Measurements from ENCODE around the gene COLQ. TPM values are rescaled to one million over a fixed set of nuclear protein-coding genes. Genes with fewer than 3 reads are reported as not detected.
A peak's percentile ranks its signal among the peaks of the same experiment; 100 is the strongest.
"Not testable (repeated sequence)": the region's sequence is repeated elsewhere in the genome, so short reads cannot be mapped to it uniquely, and the experiment has no call there.

Gene COLQ
- total RNA-seq, 4 donors from 2014 or later = 0.23 to 3.8 (median 1.1) TPM

- DNase-seq (ENCODE audit: low spot score in 2 of 2) = peak in 1 of 2 donors; percentile 61
- 84% methylated on average over 11 of the region's 11 CpGs for WGBS
These were observed 54.0 kb downstream of the COLQ start for GRCh38 chr3:15467227-15468181.

GRCh38 chr3:15465876-15466585, 55.5 kb downstream of the COLQ start:
- H3K9me3 ChIP-seq = no peaks in the 10 kb centered on the region
- 92% methylated on average over 6 of the region's 6 CpGs for WGBS
- DNase-seq (ENCODE audit: low spot score in 2 of 2) = peak in 1 of 2 donors; percentile 18
- H3K4me1 ChIP-seq = no peaks in the 10 kb centered on the region
- no peak overlapping the region for H3K4me3 ChIP-seq
- no peaks in the 10 kb centered on the region for H3K27me3 ChIP-seq
- no peak overlapping the region for H3K27ac ChIP-seq
- no peaks in the 10 kb centered on the region for H3K36me3 ChIP-seq
- TF ChIP-seq POLR2AphosphoS5 (IDR thresholded peaks at IDR 0.05) = no peak
- TF ChIP-seq POLR2A (IDR thresholded peaks at IDR 0.05) = no peak

More at GRCh38 chr3:15467227-15468181, 54.0 kb downstream of the COLQ start:
- Histone ChIP-seq H3K27ac (no peak overlapping the region), H3K36me3 (no peaks in the 10 kb centered on the region), H3K9me3 (no peaks in the 10 kb centered on the region), H3K4me1 (no peaks in the 10 kb centered on the region), H3K27me3 (no peaks in the 10 kb centered on the region), H3K4me3 (no peak overlapping the region)
- no peak for TF ChIP-seq CTCF (IDR thresholded peaks at IDR 0.05)
- no peak for TF ChIP-seq POLR2AphosphoS5 (IDR thresholded peaks at IDR 0.05)
- TF ChIP-seq EP300 (IDR thresholded peaks at IDR 0.05) = no peak
- TF ChIP-seq POLR2A (IDR thresholded peaks at IDR 0.05) = no peak

GRCh38 chr3:15462451-15462850, 59.1 kb downstream of the COLQ start:
- no peaks in the 10 kb centered on the region for H3K9me3 ChIP-seq
- peak in 1 of 2 donors; percentile 73 for DNase-seq (ENCODE audit: low spot score in 2 of 2)
- 79% methylated on average over 5 of the region's 5 CpGs for WGBS
- no peak overlapping the region for H3K4me3 ChIP-seq
- TF ChIP-seq CTCF (IDR thresholded peaks at IDR 0.05) (no peak), POLR2AphosphoS5 (IDR thresholded peaks at IDR 0.05) (no peak), EP300 (IDR thresholded peaks at IDR 0.05) (no peak), POLR2A (IDR thresholded peaks at IDR 0.05) (no peak)
- no peaks in the 10 kb centered on the region for H3K4me1 ChIP-seq
- H3K27me3 ChIP-seq = no peaks in the 10 kb centered on the region
- H3K36me3 ChIP-seq = no peaks in the 10 kb centered on the region
- H3K27ac ChIP-seq = no peak overlapping the region

- Histone ChIP-seq H3K9me3 (no peaks in the 10 kb centered on the region), H3K36me3 (no peaks in the 10 kb centered on the region), H3K4me1 (no peaks in the 10 kb centered on the region), H3K27me3 (no peaks in the 10 kb centered on the region), H3K27ac (no peak overlapping the region), H3K4me3 (no peak overlapping the region)
- WGBS = 57% methylated on average over 4 of the region's 4 CpGs
- peak in 1 of 2 donors; percentile 26 for DNase-seq (ENCODE audit: low spot score in 2 of 2)
- TF ChIP-seq POLR2AphosphoS5 (IDR thresholded peaks at IDR 0.05) = no peak
- no peak for TF ChIP-seq EP300 (IDR thresholded peaks at IDR 0.05)
- no peak for TF ChIP-seq CTCF (IDR thresholded peaks at IDR 0.05)
- no peak for TF ChIP-seq POLR2A (IDR thresholded peaks at IDR 0.05)
These were observed 60.5 kb downstream of the COLQ start for GRCh38 chr3:15460891-15461531.

- H3K27ac ChIP-seq = no peak overlapping the region
- peak in 1 of 2 donors; percentile 29 for DNase-seq (ENCODE audit: low spot score in 2 of 2)
- H3K4me3 ChIP-seq = no peak overlapping the region
- 85% methylated on average over 7 of the region's 7 CpGs for WGBS
- H3K27me3 ChIP-seq = no peaks in the 10 kb centered on the region
- no peaks in the 10 kb centered on the region for H3K9me3 ChIP-seq
- H3K4me1 ChIP-seq = no peaks in the 10 kb centered on the region
- no peaks in the 10 kb centered on the region for H3K36me3 ChIP-seq
- TF ChIP-seq EP300 (IDR thresholded peaks at IDR 0.05) = no peak
- TF ChIP-seq CTCF (IDR thresholded peaks at IDR 0.05) = no peak
- TF ChIP-seq POLR2AphosphoS5 (IDR thresholded peaks at IDR 0.05) = no peak
- no peak for TF ChIP-seq POLR2A (IDR thresholded peaks at IDR 0.05)
These were observed 63.2 kb downstream of the COLQ start for GRCh38 chr3:15458212-15458780.

GRCh38 chr3:15456915-15457314, 64.6 kb downstream of the COLQ start:
- H3K27ac ChIP-seq, H3K9me3 ChIP-seq, H3K4me1 ChIP-seq, H3K36me3 ChIP-seq, H3K4me3 ChIP-seq, H3K27me3 ChIP-seq: not testable (repeated sequence)
- peak in 1 of 2 donors; percentile 57 for DNase-seq (ENCODE audit: low spot score in 2 of 2)
- WGBS = 91% methylated on average over 10 of the region's 10 CpGs
